Loucy (cell line): ENCODE data around the gene DNAH1.

ENCODE experiments used
- H2AFZ ChIP-seq: fragments of 200-600 bp; sonication (generic); 2 replicates; pipeline ENCODE4 v1.6.0; 2016; ENCODE audit warnings: antibody characterized with exemption, mild to moderate bottlenecking, low read length, moderate library complexity
- H3F3A ChIP-seq: fragments of 200-600 bp; 2 replicates; pipeline ENCODE4 v1.6.0; 2016; ENCODE audit warnings: antibody characterized with exemption, low read depth, mild to moderate bottlenecking
- H3K27me3 ChIP-seq: fragments of 200-600 bp; sonication (generic); 2 replicates; pipeline ENCODE4 v1.6.1; 2014; ENCODE audit warnings: low read length, mild to moderate bottlenecking; ENCODE audit not compliant: insufficient read depth, poor library complexity, severe bottlenecking
- H3K36me3 ChIP-seq: fragments of 200-600 bp; sonication (generic); 2 replicates; pipeline ENCODE4 v1.6.1; 2016; ENCODE audit warnings: low read length; ENCODE audit not compliant: insufficient read depth
- H3K4me1 ChIP-seq: fragments of 200-600 bp; sonication (generic); 2 replicates; pipeline ENCODE4 v1.5.1; 2014; ENCODE audit warnings: low read length, mild to moderate bottlenecking; ENCODE audit not compliant: insufficient read depth, poor library complexity, severe bottlenecking
- H3K4me2 ChIP-seq: fragments of 200-600 bp; sonication (generic); 2 replicates; pipeline ENCODE4 v1.6.0; 2014; ENCODE audit warnings: antibody characterized with exemption, low read length, low read depth, mild to moderate bottlenecking; ENCODE audit not compliant: poor library complexity, severe bottlenecking
- H3K4me3 ChIP-seq: fragments of 200-600 bp; sonication (generic); 2 replicates; pipeline ENCODE4 v1.5.1; 2014; ENCODE audit warnings: low read length, mild to moderate bottlenecking, mixed read lengths; ENCODE audit not compliant: poor library complexity, severe bottlenecking
- H3K79me2 ChIP-seq: fragments of 200-600 bp; sonication (generic); 2 replicates; pipeline ENCODE4 v1.6.1; 2014; ENCODE audit warnings: low read length; ENCODE audit not compliant: insufficient read depth
- H3K9ac ChIP-seq: fragments of 200-600 bp; sonication (generic); 2 replicates; pipeline ENCODE4 v1.6.0; 2014; ENCODE audit warnings: mild to moderate bottlenecking, low read depth, low read length, moderate library complexity; ENCODE audit not compliant: poor library complexity, severe bottlenecking
- H3K9me2 ChIP-seq: fragments of 200-600 bp; sonication (generic); replicated peaks from 2 replicates; pipeline ENCODE4 v1.6.1; 2016; ENCODE audit warnings: low read depth, low read length, mixed read lengths
- H3K9me3 ChIP-seq: fragments of 200-600 bp; sonication (generic); 2 replicates; pipeline ENCODE4 v1.6.1; 2014; ENCODE audit warnings: mild to moderate bottlenecking, antibody characterized with exemption, low read length, low read depth; ENCODE audit not compliant: insufficient read depth
- H4K20me1 ChIP-seq: fragments of 200-600 bp; sonication (generic); 2 replicates; pipeline ENCODE4 v1.6.0; 2014; ENCODE audit warnings: antibody characterized with exemption, low read length, mild to moderate bottlenecking; ENCODE audit not compliant: insufficient read depth, poor library complexity, severe bottlenecking
- EZH2phosphoT487 ChIP-seq: fragments of 200-600 bp; IDR thresholded peaks from 2 replicates; pipeline ENCODE4 v1.6.1; 2018; ENCODE audit warnings: antibody characterized with exemption, mild to moderate bottlenecking, moderate library complexity, borderline replicate concordance
- TF ChIP-seq, protein P1 (sequence below): fragments of 200-600 bp; sonication (generic); conservative IDR thresholded peaks from 2 replicates; pipeline ENCODE4 v1.5.1; 2014; ENCODE audit warnings: mild to moderate bottlenecking, antibody characterized with exemption, low read length

Gene DNAH1

DNA sequence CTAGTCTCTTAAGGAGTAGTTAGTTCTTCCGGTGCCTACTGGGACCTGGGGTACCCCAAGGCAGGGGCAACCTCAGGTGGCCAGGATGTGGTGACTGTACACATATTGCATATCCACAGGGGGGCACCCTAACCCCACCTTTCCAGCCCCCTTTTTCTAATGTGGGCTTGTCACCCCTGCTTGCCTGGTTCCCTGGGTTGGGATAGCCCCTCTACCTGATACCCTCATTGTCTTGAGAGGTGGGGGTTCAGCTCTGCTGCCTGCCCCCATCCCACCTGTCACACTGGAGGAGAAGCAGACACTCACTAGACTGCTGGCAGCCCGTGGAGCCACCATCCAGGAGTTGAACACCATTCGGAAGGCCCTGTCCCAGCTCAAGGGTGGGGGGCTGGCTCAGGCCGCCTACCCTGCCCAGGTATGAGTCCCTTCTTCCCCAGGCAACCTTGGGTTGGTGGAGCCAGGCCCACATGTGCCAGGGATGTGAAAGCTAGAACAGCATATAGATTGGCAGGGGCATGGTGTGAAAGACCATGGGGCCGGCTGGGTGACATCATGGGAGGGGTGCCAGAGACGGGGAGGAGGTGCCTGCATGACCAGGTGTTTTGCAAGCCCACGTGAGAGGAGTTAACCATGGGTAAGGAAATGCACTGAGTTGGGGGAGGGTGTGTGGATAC is 24.5 kb upstream of the DNAH1 start:
- peaks cover 15% of the 10 kb centered on the region for H3K4me1 ChIP-seq
- no peak overlapping the region for H3K4me3 ChIP-seq
- peaks cover 22% of the 10 kb centered on the region for H3K79me2 ChIP-seq
- no peaks in the 10 kb centered on the region for H3K9me3 ChIP-seq
- H3K4me2 ChIP-seq = no peak overlapping the region
- no peaks in the 10 kb centered on the region for H3K36me3 ChIP-seq
- H3F3A ChIP-seq = no peaks in the 10 kb centered on the region
- H2AFZ ChIP-seq = no peak overlapping the region
- H3K9me2 ChIP-seq = no peaks in the 10 kb centered on the region
- TF ChIP-seq EZH2phosphoT487 = no peak
- TF ChIP-seq, protein P1, sequence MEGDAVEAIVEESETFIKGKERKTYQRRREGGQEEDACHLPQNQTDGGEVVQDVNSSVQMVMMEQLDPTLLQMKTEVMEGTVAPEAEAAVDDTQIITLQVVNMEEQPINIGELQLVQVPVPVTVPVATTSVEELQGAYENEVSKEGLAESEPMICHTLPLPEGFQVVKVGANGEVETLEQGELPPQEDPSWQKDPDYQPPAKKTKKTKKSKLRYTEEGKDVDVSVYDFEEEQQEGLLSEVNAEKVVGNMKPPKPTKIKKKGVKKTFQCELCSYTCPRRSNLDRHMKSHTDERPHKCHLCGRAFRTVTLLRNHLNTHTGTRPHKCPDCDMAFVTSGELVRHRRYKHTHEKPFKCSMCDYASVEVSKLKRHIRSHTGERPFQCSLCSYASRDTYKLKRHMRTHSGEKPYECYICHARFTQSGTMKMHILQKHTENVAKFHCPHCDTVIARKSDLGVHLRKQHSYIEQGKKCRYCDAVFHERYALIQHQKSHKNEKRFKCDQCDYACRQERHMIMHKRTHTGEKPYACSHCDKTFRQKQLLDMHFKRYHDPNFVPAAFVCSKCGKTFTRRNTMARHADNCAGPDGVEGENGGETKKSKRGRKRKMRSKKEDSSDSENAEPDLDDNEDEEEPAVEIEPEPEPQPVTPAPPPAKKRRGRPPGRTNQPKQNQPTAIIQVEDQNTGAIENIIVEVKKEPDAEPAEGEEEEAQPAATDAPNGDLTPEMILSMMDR = peak; percentile 72
- no peak overlapping the region for H3K9ac ChIP-seq
- no peaks in the 10 kb centered on the region for H3K27me3 ChIP-seq
- no peaks in the 10 kb centered on the region for H4K20me1 ChIP-seq

DNA sequence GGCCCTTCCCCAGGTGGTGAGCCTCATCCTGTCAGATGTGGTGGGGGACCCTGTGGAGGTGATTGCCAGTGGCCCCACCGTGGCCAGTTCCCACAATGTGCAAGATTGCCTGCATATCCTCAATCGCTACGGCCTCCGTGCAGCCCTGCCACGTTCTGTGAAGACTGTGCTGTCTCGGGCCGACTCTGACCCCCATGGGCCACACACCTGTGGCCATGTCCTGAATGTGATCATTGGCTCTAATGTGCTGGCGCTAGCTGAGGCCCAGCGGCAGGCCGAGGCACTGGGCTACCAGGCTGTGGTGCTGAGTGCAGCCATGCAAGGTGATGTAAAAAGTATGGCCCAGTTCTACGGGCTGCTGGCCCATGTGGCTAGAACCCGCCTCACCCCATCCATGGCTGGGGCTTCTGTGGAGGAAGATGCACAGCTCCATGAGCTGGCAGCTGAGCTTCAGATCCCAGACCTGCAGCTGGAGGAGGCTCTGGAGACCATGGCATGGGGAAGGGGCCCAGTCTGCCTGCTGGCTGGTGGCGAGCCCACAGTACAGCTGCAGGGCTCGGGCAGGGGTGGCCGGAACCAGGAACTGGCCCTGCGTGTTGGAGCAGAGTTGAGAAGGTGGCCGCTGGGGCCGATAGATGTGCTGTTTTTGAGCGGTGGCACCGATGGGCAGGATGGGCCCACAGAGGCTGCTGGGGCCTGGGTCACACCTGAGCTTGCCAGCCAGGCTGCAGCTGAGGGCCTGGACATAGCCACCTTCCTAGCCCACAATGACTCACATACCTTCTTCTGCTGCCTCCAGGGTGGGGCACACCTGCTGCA is 23.7 kb upstream of the DNAH1 start:
- peaks cover 10% of the 10 kb centered on the region for H3K4me1 ChIP-seq
- H3K9ac ChIP-seq = no peak overlapping the region
- H3K9me3 ChIP-seq = no peaks in the 10 kb centered on the region
- no peak overlapping the region for H3K4me3 ChIP-seq
- H3K36me3 ChIP-seq = no peaks in the 10 kb centered on the region
- no peaks in the 10 kb centered on the region for H3K27me3 ChIP-seq
- no peaks in the 10 kb centered on the region for H3K9me2 ChIP-seq
- peaks cover 15% of the 10 kb centered on the region for H3K79me2 ChIP-seq
- H2AFZ ChIP-seq = no peak overlapping the region
- no peak overlapping the region for H3K4me2 ChIP-seq
- H3F3A ChIP-seq = no peaks in the 10 kb centered on the region
- no peaks in the 10 kb centered on the region for H4K20me1 ChIP-seq
- TF ChIP-seq, protein P1 = no peak
- no peak for TF ChIP-seq EZH2phosphoT487

DNA sequence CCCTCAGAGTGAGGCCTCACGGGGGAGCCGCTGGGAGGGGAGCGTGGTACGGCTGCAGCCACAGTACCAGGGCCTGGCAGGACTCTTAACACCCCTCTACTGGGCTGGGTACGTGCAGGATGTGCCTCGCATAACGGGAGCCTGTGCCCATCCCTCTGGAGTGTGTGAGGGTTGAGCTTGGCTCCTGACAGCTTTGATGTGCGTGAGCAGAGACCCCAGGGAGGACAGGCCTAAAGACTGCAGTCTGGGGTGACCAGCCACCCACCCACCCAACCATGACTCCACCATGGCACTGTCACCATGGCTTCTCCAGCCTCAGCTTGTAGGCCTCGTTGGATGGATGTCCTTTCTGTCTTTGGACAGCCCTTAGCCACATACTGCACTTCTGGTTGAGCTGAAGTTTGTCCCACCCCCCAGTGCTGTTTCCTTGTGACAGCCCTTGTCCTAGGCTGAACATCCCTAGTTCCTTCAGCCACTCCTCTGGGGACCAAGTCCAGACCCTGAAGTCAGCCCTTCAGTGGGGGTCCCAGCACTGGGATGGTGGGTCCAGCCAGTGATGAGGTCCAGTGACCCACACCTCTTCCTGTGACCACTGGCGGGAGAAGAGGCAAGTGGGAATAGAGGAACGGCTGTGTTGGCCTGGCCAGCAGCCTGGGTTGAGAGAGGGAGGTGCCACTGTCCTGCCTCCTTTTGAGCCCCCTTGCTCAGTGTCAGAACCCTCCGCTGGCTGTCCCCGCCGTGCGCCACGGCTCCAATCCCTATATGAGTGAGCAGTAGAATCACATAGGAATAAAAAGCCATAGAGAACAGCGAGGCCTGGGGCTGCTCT is 22.4 kb upstream of the DNAH1 start:
- Histone ChIP-seq H3K79me2 (peaks cover 10% of the 10 kb centered on the region), H3K9me3 (no peaks in the 10 kb centered on the region), H3K4me1 (peaks cover 10% of the 10 kb centered on the region), H3K4me2 (no peak overlapping the region), H3K27me3 (no peaks in the 10 kb centered on the region), H3K4me3 (no peak overlapping the region), H2AFZ (no peak overlapping the region), H3K36me3 (no peaks in the 10 kb centered on the region), H4K20me1 (no peaks in the 10 kb centered on the region), H3K9me2 (no peaks in the 10 kb centered on the region), H3F3A (no peaks in the 10 kb centered on the region), H3K9ac (no peak overlapping the region)
- no peak for TF ChIP-seq EZH2phosphoT487
- TF ChIP-seq, protein P1 = no peak
